PC-3 (cell line): Measurements from ENCODE around the gene FADD. TPM values are rescaled to one million over a fixed set of nuclear protein-coding genes. Genes with fewer than 3 reads are reported as not detected.

Source experiments
- ATAC-seq: fragments of 200-7000 bp; cut with Tn5 transposase; 2 replicates; pipeline ENCODE4 v1.9.1; 2020; ENCODE audit warnings: mild to moderate bottlenecking, moderate library complexity
- BruUV-seq: library from RNA; stranded (reverse); fragments of 400-500 nt; replicated peaks from 2 replicates; lab custom pipeline; 2021; lab: Mats Ljungman, UMichigan
- CTCF ChIA-PET: fragments of 300-600 bp; sonication (Branson Sonifier 250); formaldehyde crosslinking; loops from one replicate; lab custom pipeline; 2022; ENCODE audit warnings: antibody characterized with exemption; lab: Charles Lee
- POLR2A ChIA-PET: fragments of 300-600 bp; sonication (Branson Sonifier 250); formaldehyde crosslinking; loops from one replicate; lab custom pipeline; 2022; ENCODE audit warnings: antibody characterized with exemption; ENCODE audit not compliant: unreplicated experiment; lab: Charles Lee
- DNase-seq: peaks from one replicate; pipeline ENCODE4 v3.0.0-alpha.2; 2015
- H2AFZ ChIP-seq: fragments of 300-600 bp; sonication (generic); 2 replicates; pipeline ENCODE4 v1.6.0; 2016; ENCODE audit warnings: antibody characterized with exemption, low read length
- H3F3A ChIP-seq: fragments of 300-600 bp; sonication (generic); one replicate; pipeline ENCODE4 v1.6.0; 2017; ENCODE audit warnings: antibody characterized with exemption, low read length, control low read depth, mild to moderate bottlenecking; ENCODE audit not compliant: unreplicated experiment
- H3K27ac ChIP-seq: fragments of 300-600 bp; sonication (generic); 2 replicates; pipeline ENCODE4 v1.5.1; 2016; ENCODE audit warnings: mild to moderate bottlenecking, low read length
- H3K27me3 ChIP-seq: fragments of 300-600 bp; sonication (generic); 2 replicates; pipeline ENCODE4 v1.6.1; 2016; ENCODE audit warnings: low read length, mixed read lengths
- H3K36me3 ChIP-seq: fragments of 300-600 bp; sonication (generic); 2 replicates; pipeline ENCODE4 v1.6.1; 2016; ENCODE audit warnings: low read depth, mixed run types, low read length, mixed read lengths
- H3K4me1 ChIP-seq: fragments of 300-600 bp; sonication (generic); 2 replicates; pipeline ENCODE4 v1.5.1; 2016; ENCODE audit warnings: low read length; ENCODE audit not compliant: insufficient read depth
- H3K4me2 ChIP-seq: fragments of 300-600 bp; sonication (generic); 2 replicates; pipeline ENCODE4 v1.6.0; 2016; ENCODE audit warnings: low read length
- H3K4me3 ChIP-seq: fragments of 300-600 bp; sonication (generic); 2 replicates; pipeline ENCODE4 v1.5.1; 2016; ENCODE audit warnings: mild to moderate bottlenecking, low read length, mixed read lengths
- H3K79me2 ChIP-seq: fragments of 300-600 bp; sonication (generic); 2 replicates; pipeline ENCODE4 v1.6.1; 2017; ENCODE audit warnings: low read length, mixed read lengths
- H3K9ac ChIP-seq: fragments of 300-600 bp; sonication (generic); 2 replicates; pipeline ENCODE4 v1.6.0; 2016; ENCODE audit warnings: mild to moderate bottlenecking, low read length
- H3K9me2 ChIP-seq: fragments of 300-600 bp; sonication (generic); replicated peaks from 2 replicates; pipeline ENCODE4 v1.6.1; 2016; ENCODE audit warnings: mixed run types, low read length, mixed read lengths
- H3K9me3 ChIP-seq: fragments of 300-600 bp; sonication (generic); 2 replicates; pipeline ENCODE4 v1.6.1; 2016; ENCODE audit warnings: low read length, mixed read lengths
- H4K20me1 ChIP-seq: fragments of 300-600 bp; sonication (generic); 2 replicates; pipeline ENCODE4 v1.6.1; 2016; ENCODE audit warnings: low read length, mixed read lengths
- EZH2 ChIP-seq: fragments of 300-600 bp; sonication (generic); IDR thresholded peaks from one replicate; pipeline ENCODE4 v1.6.1; 2017; ENCODE audit warnings: antibody characterized with exemption, mild to moderate bottlenecking, low read length; ENCODE audit not compliant: unreplicated experiment
- EZH2phosphoT487 ChIP-seq: fragments of 300-600 bp; sonication (generic); IDR thresholded peaks from 2 replicates; pipeline ENCODE4 v1.6.1; 2018; ENCODE audit warnings: mild to moderate bottlenecking, antibody characterized with exemption, low read length, borderline replicate concordance
- intact Hi-C: fragments of 100-400 bp; cut with micrococcal nuclease; formaldehyde crosslinking; loops from 2 replicates; pipeline ENCODE4 v1.9.0; 2023
- total RNA-seq: library from RNA; depleted of rRNA; stranded (reverse); fragments of >200 nt; gene quantifications from 2 replicates; pipeline ENCODE4 v1.2.3, GENCODE V29; 2014
- TF ChIP-seq, protein P1 (sequence below): fragments of 300-600 bp; sonication (generic); conservative IDR thresholded peaks from 2 replicates; pipeline ENCODE4 v1.5.1; 2017; ENCODE audit warnings: antibody characterized with exemption, low read depth, mild to moderate bottlenecking, low read length

The FADD gene
- total RNA-seq, 1 experiment from 2014 or later, result 79.5 TPM

DNA sequence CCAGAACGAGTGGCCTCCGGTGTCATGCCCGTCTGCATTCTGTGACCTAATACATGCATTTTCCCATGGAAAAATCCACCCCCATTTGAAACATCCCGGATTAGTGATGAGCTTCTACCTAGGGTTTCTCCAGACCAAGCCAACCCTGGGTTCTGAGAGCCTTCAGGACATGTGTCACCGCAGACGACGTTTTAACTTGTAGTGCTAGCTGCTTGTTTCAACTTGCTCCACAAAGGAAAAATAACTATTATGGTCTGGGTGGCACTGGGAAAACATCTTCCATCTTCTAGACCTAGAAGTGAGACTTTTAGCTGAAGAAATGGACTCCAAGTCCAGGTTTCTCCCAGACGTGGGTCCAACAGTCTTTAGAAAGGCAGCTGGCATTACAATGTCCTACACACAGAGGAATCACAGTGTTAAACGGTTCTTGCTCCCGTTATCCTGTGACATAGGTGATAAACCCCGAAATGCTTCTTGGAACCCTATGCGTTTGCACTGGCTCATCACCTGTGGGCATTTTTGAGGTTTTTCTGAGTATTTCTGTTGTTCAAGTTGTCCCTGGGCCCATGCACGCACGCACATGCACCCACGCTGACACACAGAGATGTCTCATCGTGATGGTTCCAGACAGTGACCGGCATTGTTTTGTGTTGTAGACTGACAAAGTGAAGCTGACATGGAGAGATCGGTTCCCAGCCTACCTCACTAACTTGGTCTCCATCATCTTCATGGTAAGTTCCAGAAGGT lies 46.6 kb upstream of the FADD start:
- Histone ChIP-seq H3K9me3 (no peaks in the 10 kb centered on the region), H3K36me3 (peaks cover 55% of the 10 kb centered on the region), H3K27ac (no peak overlapping the region), H3K9ac (no peak overlapping the region), H3K4me3 (no peak overlapping the region), H2AFZ (no peak overlapping the region), H3K27me3 (no peaks in the 10 kb centered on the region), H3K79me2 (no peaks in the 10 kb centered on the region), H4K20me1 (no peaks in the 10 kb centered on the region), H3K9me2 (no peaks in the 10 kb centered on the region), H3F3A (no peaks in the 10 kb centered on the region), H3K4me2 (no peak overlapping the region), H3K4me1 (peaks cover 30% of the 10 kb centered on the region)
- DNase-seq, result no peak
- no TSS peak for BruUV-seq
- TF ChIP-seq EZH2phosphoT487 (no peak), EZH2 (no peak)
- TF ChIP-seq, protein P1, sequence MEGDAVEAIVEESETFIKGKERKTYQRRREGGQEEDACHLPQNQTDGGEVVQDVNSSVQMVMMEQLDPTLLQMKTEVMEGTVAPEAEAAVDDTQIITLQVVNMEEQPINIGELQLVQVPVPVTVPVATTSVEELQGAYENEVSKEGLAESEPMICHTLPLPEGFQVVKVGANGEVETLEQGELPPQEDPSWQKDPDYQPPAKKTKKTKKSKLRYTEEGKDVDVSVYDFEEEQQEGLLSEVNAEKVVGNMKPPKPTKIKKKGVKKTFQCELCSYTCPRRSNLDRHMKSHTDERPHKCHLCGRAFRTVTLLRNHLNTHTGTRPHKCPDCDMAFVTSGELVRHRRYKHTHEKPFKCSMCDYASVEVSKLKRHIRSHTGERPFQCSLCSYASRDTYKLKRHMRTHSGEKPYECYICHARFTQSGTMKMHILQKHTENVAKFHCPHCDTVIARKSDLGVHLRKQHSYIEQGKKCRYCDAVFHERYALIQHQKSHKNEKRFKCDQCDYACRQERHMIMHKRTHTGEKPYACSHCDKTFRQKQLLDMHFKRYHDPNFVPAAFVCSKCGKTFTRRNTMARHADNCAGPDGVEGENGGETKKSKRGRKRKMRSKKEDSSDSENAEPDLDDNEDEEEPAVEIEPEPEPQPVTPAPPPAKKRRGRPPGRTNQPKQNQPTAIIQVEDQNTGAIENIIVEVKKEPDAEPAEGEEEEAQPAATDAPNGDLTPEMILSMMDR, result no peak
- CTCF ChIA-PET, result no interaction called here
- POLR2A ChIA-PET, result no interaction called here
- intact Hi-C loops, result loop anchor here (5.0 kb wide), 1 partner anchor 74 kb away; no protein-coding TSS in a partner anchor
- ATAC-seq, result no peak

DNA sequence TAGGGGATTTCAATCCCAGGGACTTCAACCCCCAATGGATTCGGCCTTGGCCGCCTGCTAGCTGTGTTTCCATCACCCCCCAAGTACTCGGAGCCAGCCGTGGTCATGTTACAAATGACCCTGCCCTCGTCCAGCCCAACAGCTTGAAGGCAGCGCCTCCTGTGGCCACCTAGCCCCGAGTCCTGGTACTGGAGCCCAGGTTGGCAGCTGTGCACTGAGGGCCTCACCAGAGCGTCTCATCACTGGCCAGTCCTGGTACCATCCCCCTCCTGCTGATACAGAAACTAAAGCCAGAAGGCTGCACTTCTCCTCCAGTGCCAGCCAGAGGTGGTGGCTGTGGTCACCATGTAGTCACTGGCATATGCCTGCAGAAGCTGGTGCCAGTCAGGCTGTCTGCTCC lies 44.9 kb upstream of the FADD start:
- intact Hi-C loops, result loop anchor here (5.0 kb wide), 1 partner anchor 76 kb away; no protein-coding TSS in a partner anchor
- Histone ChIP-seq H3K4me1 (peaks cover 30% of the 10 kb centered on the region), H3K9me2 (no peaks in the 10 kb centered on the region), H3K27me3 (no peaks in the 10 kb centered on the region), H3K4me2 (no peak overlapping the region), H2AFZ (no peak overlapping the region), H3K9ac (no peak overlapping the region), H3K4me3 (no peak overlapping the region), H3K9me3 (no peaks in the 10 kb centered on the region), H3K27ac (peak overlapping the region; percentile 97), H3F3A (no peaks in the 10 kb centered on the region), H3K36me3 (peaks cover 54% of the 10 kb centered on the region), H4K20me1 (no peaks in the 10 kb centered on the region), H3K79me2 (no peaks in the 10 kb centered on the region)
- CTCF ChIA-PET, result no interaction called here
- BruUV-seq, result no TSS peak
- POLR2A ChIA-PET, result no interaction called here
- ATAC-seq, result no peak; the same call in 1 of the 2 replicates
- TF ChIP-seq EZH2, result no peak
- TF ChIP-seq, protein P1, result peak; percentile 60
- DNase-seq, result peak; percentile 30

DNA sequence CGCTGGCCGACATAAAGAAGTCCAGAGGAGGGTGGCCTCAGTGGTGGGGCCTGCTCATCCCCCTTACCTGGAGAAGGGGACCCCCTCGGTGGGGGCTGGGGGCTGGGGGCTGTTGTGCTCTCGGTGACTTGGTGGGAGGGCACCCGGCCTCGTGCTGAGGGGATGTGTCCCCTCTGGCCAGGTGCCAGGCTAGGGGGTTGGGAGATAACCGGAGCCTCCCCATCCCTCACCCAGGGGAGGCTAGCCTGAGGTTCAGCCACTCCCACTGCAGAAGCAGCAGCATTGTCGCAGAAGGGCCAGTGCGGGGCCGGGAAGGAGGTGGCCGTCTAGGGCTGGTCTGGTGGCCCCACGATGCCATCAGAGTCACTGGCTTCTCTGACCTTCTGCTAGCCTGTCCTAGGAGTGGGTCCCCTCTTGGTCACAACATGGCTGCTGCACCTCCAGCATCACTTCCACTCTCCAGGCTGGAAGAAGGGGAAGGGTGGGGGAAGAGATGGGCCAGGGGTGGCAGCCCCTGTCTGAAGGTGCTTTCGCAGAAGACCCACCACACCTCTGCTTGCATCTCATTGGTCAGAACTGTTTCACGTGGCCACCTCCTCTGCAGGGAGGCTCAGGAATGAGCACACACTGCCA lies 44.2 kb upstream of the FADD start:
- ChIA-PET CTCF (no interaction called here), POLR2A (no interaction called here)
- intact Hi-C loops, result loop anchor here (1.0 to 5.0 kb wide), 2 partner anchors 77 to 142 kb away; no protein-coding TSS in a partner anchor
- Histone ChIP-seq H3K4me1 (peaks cover 30% of the 10 kb centered on the region), H3K9me3 (no peaks in the 10 kb centered on the region), H3K9ac (peak overlapping the region; percentile 42), H3K9me2 (no peaks in the 10 kb centered on the region), H4K20me1 (no peaks in the 10 kb centered on the region), H3K4me2 (peak overlapping the region; percentile 24; the same call in 1 of the 2 replicates), H3K27ac (peak overlapping the region; percentile 97), H3K79me2 (no peaks in the 10 kb centered on the region), H3K4me3 (no peak overlapping the region), H3F3A (no peaks in the 10 kb centered on the region), H3K27me3 (no peaks in the 10 kb centered on the region), H2AFZ (no peak overlapping the region), H3K36me3 (peaks cover 52% of the 10 kb centered on the region)
- BruUV-seq, result no TSS peak
- TF ChIP-seq EZH2 (no peak), EZH2phosphoT487 (no peak)
- TF ChIP-seq, protein P1, result no peak
- DNase-seq (no peak), ATAC-seq (no peak)
